ENCODE data around the gene FAM237A.
A peak's percentile ranks its signal among the peaks of the same experiment; 100 is the strongest.

Gene FAM237A

GRCh38 chr2:206693399-206694137 lies 51.3 kb downstream of the FAM237A start:
- H3K4me1 ChIP-seq: no peaks in the 10 kb centered on the region
- H3K27me3 ChIP-seq: no peaks in the 10 kb centered on the region
- no peaks in the 10 kb centered on the region for H3K36me3 ChIP-seq
- no peak overlapping the region for H3K4me3 ChIP-seq (ENCODE audit: low read depth, low read length)
- DNase-seq: peak; percentile 47
- TF ChIP-seq, protein P1, sequence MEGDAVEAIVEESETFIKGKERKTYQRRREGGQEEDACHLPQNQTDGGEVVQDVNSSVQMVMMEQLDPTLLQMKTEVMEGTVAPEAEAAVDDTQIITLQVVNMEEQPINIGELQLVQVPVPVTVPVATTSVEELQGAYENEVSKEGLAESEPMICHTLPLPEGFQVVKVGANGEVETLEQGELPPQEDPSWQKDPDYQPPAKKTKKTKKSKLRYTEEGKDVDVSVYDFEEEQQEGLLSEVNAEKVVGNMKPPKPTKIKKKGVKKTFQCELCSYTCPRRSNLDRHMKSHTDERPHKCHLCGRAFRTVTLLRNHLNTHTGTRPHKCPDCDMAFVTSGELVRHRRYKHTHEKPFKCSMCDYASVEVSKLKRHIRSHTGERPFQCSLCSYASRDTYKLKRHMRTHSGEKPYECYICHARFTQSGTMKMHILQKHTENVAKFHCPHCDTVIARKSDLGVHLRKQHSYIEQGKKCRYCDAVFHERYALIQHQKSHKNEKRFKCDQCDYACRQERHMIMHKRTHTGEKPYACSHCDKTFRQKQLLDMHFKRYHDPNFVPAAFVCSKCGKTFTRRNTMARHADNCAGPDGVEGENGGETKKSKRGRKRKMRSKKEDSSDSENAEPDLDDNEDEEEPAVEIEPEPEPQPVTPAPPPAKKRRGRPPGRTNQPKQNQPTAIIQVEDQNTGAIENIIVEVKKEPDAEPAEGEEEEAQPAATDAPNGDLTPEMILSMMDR (IDR thresholded peaks at IDR 0.05; ENCODE audit: low read depth, low read length): peak; percentile 73
- no peaks in the 10 kb centered on the region for H3K9me3 ChIP-seq

DNA sequence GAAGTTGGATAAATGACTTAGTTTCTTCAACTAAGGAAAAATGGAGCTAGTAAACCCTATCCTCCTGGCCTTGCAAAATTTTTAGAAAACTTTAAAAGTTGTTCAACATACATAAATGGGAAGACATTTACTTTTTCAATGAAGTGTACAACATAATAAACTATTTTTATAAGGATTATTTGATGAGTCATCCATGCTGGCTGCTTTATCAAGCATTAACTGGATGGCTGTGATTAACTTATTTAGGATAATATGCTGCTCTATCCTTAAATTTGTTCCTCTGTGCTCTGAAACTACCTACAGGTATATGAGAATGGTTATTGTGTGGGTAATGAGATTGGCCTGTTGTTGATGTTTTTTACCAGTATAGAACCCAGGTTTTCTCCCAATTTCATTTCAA lies 54.6 kb downstream of the FAM237A start:
- no peak overlapping the region for H3K4me3 ChIP-seq (ENCODE audit: low read depth, low read length)
- H3K27me3 ChIP-seq: no peaks in the 10 kb centered on the region
- no peaks in the 10 kb centered on the region for H3K36me3 ChIP-seq
- H3K9me3 ChIP-seq: no peaks in the 10 kb centered on the region
- TF ChIP-seq, protein P1 (IDR thresholded peaks at IDR 0.05; ENCODE audit: low read depth, low read length): no peak
- H3K4me1 ChIP-seq: no peaks in the 10 kb centered on the region
- DNase-seq: no peak

DNA sequence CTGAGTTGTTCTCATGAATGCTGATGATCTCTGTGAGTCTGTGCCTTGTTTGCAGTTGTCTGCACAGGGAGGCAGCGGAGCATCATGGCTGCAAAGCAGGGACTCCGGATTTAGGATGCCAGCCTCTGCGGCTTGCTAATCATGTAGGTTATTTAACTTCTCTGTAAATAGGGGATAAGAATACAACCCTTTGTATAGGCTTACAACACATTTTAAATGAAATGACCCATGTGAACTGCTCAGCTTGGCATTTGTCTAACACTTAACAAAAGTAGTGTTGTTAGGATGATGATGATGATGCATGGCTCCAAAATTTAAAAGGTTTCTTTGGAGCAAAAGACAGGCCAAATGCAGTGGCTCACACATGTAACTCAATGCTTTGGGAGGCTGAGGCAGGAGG lies 56.5 kb downstream of the FAM237A start:
- TF ChIP-seq, protein P1 (IDR thresholded peaks at IDR 0.05; ENCODE audit: low read depth, low read length): no peak
- no peaks in the 10 kb centered on the region for H3K4me1 ChIP-seq
- no peaks in the 10 kb centered on the region for H3K36me3 ChIP-seq
- no peaks in the 10 kb centered on the region for H3K9me3 ChIP-seq
- no peaks in the 10 kb centered on the region for H3K27me3 ChIP-seq
- no peak for DNase-seq
- no peak overlapping the region for H3K4me3 ChIP-seq (ENCODE audit: low read depth, low read length)
